ENCODE measurements around the gene RALGAPB.

The RALGAPB gene

DNA sequence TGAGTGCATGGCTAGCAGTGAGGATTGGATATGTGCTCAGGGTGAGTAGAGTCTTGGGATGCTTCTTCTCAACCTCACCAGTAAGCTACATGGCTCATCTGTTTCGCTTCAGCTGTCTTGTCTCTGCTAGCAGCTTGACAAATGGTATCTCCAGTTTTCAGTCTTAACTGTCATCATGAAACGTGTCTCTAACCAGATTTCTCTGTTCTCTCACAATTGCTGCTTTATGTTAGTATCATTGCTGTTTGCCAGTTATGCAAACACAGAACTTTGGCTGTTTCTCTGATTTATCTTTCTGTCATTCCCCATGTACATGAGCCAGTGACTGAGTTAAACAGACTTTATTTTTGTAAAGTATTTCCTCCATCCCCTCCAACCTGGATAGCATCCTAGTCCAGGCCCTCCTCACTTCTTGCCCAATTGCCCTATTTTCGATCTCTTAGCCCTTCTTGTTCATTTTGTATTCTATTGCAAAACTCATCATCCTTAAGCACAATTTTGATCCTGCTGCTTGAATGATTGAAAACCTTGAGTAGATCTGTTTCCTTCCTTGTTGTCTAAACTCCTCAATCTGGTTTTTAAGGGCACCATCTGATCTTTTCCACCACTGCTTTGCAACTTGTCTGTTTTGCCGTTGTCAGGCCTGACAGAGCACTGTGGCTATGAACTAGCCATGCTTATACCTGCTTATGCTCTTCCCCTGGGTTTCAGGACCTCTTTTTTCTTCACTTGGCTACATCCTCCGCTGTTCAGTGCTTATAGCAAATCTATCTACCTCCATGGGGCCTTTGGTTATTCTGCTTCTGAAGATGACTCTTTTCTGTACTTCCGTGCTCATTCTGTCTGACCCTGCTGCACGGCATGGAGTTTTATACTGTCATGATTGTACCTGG lies 70.6 kb downstream of the RALGAPB start:
- ATAC-seq (no peak), DNase-seq (ENCODE audit: low spot score in 2 of 2) (no peak)
- no peaks in the 10 kb centered on the region for H3K9me3 Mint-ChIP-seq
- no peaks in the 10 kb centered on the region for H3K4me1 Mint-ChIP-seq
- no peak overlapping the region for H3K4me3 Mint-ChIP-seq
- H3K27ac Mint-ChIP-seq = no peak overlapping the region
- H3K36me3 Mint-ChIP-seq = peaks cover 82% of the 10 kb centered on the region

DNA sequence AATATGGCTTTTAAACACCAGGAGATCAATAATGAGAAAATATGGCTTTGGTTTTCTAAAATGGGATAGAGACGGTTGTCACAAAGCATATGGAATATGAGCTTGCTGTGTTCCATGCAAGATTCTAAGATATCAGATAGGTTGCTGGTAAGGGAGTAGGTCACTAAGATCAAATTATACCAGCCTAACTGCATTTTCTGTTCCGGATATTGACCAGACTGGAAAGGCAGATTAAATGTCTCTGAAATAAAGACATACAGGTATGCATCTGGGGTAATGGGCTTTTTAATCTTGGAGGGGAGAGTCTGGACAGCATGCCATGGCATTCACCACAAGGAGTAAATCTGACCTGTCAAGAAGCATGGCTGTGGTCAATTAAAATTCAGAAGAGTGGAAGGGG lies 73.1 kb downstream of the RALGAPB start:
- no peak for ATAC-seq
- DNase-seq (ENCODE audit: low spot score in 2 of 2) = no peak
- H3K27ac Mint-ChIP-seq = peak overlapping the region; percentile 32
- H3K36me3 Mint-ChIP-seq = peaks cover 57% of the 10 kb centered on the region
- no peak overlapping the region for H3K4me3 Mint-ChIP-seq
- no peaks in the 10 kb centered on the region for H3K9me3 Mint-ChIP-seq
- no peaks in the 10 kb centered on the region for H3K4me1 Mint-ChIP-seq

DNA sequence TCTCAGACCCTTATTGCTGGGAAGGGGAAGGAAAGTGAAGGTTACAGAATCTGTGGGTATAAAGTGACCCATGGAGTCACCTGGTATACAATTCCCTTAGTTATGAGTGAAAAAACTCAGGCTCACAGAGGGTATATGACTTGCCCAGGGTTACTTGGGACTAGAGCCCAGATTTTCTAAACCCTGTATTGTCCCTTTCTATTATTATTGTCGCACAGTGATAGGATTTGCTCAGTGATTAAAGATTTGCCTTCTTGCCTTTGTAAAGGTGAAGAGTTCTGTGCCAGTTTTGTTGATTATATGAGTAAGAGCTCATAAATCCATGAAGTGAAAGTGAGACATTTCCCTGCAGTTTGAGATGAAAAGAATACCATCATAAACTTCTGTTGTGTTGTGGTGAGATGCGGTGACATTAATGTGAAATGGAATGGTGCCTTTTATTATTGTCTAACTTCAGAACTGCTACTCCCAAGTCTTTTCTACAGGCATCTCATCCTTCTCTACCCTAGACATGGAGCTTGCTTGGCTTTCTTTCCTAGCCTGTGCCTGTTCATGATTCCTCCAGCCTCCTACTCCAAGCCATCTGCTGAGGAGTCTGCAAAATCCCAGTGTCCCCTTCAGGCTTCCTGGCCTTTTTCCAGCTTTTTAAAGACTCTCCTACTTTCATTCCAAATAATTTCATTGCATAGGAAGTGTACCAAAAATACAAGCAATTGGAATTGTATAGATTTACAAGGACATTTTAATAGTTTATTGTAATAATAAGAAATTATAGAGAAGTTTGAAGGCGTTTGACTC lies 74.8 kb downstream of the RALGAPB start:
- ATAC-seq (no peak), DNase-seq (ENCODE audit: low spot score in 2 of 2) (no peak)
- H3K4me1 Mint-ChIP-seq = no peaks in the 10 kb centered on the region
- no peak overlapping the region for H3K4me3 Mint-ChIP-seq
- H3K27ac Mint-ChIP-seq = no peak overlapping the region
- peaks cover 40% of the 10 kb centered on the region for H3K36me3 Mint-ChIP-seq
- H3K9me3 Mint-ChIP-seq = no peaks in the 10 kb centered on the region

DNA sequence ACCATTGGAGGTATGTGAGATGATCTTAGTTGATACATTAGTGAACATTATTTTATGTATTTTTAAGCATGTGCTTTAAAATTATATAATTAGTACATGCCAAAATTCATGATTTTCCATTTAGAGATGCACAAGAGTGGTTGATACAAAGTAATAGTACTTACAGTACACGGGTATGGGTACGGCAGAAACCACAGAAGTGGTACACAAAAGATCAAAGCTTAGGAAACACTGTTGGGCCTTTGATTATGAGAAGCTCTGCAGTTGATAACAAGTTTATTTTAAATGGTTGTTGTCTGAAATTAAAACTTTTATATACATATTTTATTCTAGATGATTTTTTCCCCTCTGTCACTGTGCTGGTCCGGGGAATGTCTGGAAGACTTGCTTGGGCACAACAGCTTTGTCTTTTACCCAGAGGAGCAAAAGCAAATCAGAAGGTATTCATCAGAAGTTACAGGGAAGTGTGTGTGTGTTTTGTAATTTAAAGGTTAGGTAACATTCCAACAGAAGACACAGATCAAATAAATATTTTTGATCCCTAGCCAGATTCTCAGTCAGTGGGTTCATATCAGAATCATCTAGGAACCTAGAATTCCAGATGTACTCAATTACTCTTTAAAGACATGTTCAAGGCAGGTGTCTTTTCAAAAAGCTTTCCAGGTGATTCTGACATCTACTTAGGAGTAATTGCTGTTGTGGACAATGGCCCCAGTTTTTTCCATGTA lies 75.9 kb downstream of the RALGAPB start:
- DNase-seq (ENCODE audit: low spot score in 2 of 2) = no peak
- H3K4me3 Mint-ChIP-seq = no peak overlapping the region
- H3K4me1 Mint-ChIP-seq = no peaks in the 10 kb centered on the region
- no peak for ATAC-seq
- H3K9me3 Mint-ChIP-seq = no peaks in the 10 kb centered on the region
- H3K27ac Mint-ChIP-seq = no peak overlapping the region
- peaks cover 30% of the 10 kb centered on the region for H3K36me3 Mint-ChIP-seq

DNA sequence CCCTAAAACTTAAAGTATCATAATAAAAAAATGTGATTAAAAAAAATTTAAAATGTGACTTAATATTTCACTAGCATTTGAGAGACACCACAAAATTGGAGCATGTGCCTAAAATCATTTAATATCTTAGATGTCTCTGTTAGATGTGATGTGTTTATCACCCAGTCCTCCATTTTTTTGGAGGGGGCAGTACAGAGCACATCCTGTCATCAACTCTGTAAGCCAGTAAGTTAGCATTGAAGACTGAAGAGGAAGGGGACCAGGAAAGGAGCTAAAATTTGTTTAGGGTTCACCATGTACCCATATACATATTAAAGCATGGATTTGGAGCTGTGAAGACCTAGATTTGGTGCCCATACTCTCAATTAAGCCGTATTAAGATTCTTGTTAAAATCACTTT lies 77.6 kb downstream of the RALGAPB start:
- peaks cover 15% of the 10 kb centered on the region for H3K36me3 Mint-ChIP-seq
- DNase-seq (ENCODE audit: low spot score in 2 of 2) (no peak), ATAC-seq (no peak)
- no peaks in the 10 kb centered on the region for H3K4me1 Mint-ChIP-seq
- no peak overlapping the region for H3K4me3 Mint-ChIP-seq
- no peak overlapping the region for H3K27ac Mint-ChIP-seq
- H3K9me3 Mint-ChIP-seq = no peaks in the 10 kb centered on the region

DNA sequence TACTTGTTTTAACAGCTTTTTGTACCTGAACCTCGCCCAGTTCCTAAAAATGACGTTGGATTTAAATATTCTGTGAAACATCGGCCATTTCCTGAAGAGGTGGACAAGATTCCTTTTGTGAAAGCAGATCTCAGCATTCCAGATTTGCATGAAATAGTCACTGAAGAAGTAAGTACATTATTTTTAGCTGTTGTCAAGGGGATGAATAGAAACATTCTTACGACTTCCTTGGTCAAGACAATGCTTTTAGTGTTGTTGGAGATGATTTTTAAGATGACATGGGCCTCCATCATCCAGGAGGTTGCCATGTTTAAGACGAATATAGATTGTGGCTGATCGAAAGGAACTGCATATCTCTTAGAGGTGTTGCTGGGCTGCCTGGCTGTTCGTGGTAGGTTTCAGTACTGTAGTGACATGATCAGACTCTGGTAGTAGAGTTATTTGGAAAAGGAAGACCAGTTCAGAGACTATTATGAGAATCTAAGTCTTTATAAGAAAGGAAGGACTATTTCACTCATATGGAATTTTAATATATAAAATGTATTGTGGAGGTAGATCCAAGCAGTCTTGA lies 78.5 kb downstream of the RALGAPB start:
- Mint-ChIP-seq H3K36me3 (peaks cover 6% of the 10 kb centered on the region), H3K9me3 (no peaks in the 10 kb centered on the region), H3K4me1 (no peaks in the 10 kb centered on the region), H3K4me3 (no peak overlapping the region), H3K27ac (no peak overlapping the region)
- ATAC-seq = no peak
- no peak for DNase-seq (ENCODE audit: low spot score in 2 of 2)

DNA sequence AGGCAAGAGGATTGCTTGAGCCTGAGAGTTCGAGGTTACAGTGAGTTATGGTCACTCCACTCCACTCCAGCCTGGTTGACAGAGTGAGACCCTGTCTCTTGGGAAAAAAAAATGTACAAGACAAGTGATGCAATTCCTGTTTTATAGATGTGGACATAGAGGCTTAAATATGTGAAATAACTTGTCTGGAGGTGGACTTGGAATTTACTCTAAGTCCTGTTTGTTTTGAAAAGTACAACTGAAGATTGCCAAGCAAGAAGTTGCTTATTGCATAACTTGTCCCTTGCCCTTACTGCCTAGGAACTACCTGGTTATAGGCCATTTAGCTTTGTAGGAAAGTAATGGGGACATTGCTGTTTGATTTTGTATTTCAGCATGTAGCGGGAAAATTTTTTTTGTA lies 82.3 kb downstream of the RALGAPB start:
- no peak for DNase-seq (ENCODE audit: low spot score in 2 of 2)
- no peaks in the 10 kb centered on the region for H3K36me3 Mint-ChIP-seq
- no peaks in the 10 kb centered on the region for H3K4me1 Mint-ChIP-seq
- H3K27ac Mint-ChIP-seq = no peak overlapping the region
- no peaks in the 10 kb centered on the region for H3K9me3 Mint-ChIP-seq
- no peak overlapping the region for H3K4me3 Mint-ChIP-seq
- ATAC-seq = no peak

DNA sequence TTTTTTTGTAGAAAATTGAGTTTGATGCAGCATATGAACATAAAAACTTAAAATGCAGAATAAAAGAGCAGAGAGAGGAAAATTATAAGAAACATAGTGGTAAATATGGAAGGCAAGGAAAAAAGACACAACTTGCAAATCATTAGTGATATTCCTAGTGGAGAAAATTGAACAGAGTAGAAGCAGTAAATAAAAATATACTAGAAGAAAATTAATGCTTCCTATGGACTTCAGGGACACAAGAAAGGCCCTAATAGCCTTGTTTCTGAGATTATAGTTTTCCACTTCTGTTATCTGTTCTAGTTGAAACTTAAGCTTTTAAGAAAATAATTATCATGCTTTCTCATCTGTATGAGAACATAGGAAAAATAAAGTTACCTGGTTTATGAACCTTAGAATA lies 82.8 kb downstream of the RALGAPB start:
- H3K27ac Mint-ChIP-seq = no peak overlapping the region
- no peaks in the 10 kb centered on the region for H3K36me3 Mint-ChIP-seq
- no peak for DNase-seq (ENCODE audit: low spot score in 2 of 2)
- no peaks in the 10 kb centered on the region for H3K4me1 Mint-ChIP-seq
- no peak for ATAC-seq
- no peak overlapping the region for H3K4me3 Mint-ChIP-seq
- H3K9me3 Mint-ChIP-seq = no peaks in the 10 kb centered on the region

DNA sequence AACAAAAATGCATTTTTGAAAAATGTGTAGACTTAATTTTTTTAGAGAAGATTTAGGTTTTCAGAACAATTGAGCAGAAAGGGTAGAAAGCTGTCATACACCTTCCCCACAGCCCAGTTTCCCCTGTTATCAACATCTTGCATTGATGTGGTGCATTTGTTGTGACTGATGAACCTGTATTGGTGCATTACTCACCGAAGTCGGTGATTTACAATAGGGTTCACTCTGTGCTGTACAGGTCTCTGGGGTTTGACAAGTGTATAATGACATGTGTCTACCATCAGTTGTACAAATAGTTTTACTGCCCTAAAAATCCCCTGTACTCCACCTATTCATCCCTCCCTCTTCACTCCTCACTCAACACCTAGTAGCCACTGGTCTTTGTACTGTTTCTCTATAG lies 84.5 kb downstream of the RALGAPB start:
- DNase-seq (ENCODE audit: low spot score in 2 of 2) = no peak
- Mint-ChIP-seq H3K4me1 (no peaks in the 10 kb centered on the region), H3K36me3 (no peaks in the 10 kb centered on the region), H3K27ac (no peak overlapping the region), H3K9me3 (no peaks in the 10 kb centered on the region), H3K4me3 (no peak overlapping the region)
- ATAC-seq = no peak

DNA sequence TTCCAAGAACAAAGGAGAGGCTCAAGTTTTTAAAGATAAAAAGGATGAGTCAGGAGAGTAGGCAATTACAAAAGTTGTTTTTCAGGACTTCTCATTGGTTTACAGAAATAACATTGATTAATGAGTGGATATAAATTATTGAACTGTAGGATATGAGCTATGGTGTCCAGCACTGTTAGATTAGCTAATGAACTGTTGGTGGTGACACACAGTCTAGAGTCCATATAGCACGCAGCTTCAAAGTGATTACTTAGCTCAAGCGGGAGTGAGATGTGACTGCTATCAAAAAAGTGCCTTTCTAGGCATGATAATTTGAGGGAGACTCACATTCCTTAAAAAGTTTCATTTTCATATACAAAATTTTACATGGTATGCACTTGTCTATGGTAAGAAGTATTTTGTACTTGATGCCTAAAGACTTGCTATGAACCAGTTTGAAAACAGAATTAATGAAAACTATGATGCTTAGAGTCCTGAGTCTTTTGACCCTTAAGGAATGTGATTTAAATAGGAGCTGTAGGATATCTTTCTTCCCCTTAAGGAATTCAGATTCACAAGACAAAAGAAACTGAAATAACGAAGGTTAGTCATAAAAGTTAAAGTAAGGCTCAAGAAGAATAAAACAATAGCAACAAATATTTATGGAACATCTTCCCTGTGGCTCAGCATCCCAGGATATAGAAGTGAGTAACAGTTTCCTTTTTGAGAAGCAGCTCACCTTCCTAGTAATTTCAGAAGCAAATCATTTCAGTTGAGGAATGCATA lies 86.1 kb downstream of the RALGAPB start:
- no peak overlapping the region for H3K27ac Mint-ChIP-seq
- ATAC-seq = no peak

DNA sequence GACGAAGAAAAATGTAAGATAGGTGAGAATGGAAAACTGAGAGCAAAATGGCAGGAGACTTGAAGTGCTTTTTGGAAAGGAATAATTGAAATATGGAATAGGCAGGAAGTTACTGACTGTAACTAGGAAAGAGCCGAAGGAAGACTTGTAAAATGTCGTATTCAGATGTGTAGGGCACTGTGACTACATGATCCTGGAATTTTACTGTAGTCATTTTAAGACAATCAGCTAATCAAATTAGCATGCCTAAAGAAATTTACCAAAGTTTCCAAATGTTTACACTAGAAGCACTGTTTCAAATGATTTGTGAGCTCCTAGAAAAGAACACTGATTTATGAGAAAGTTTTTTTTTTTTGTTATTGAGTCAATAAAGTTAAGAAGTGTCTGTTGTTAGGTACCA lies 87.1 kb downstream of the RALGAPB start:
- no peak for ATAC-seq
- DNase-seq (ENCODE audit: low spot score in 2 of 2) = no peak
- Mint-ChIP-seq H3K36me3 (peaks cover 21% of the 10 kb centered on the region), H3K9me3 (no peaks in the 10 kb centered on the region), H3K4me1 (no peaks in the 10 kb centered on the region), H3K4me3 (no peak overlapping the region), H3K27ac (no peak overlapping the region)

More for the DNA sequence above, 86.1 kb downstream of the RALGAPB start:
- no peak for DNase-seq (ENCODE audit: low spot score in 2 of 2)
- H3K36me3 Mint-ChIP-seq = peaks cover 11% of the 10 kb centered on the region
- H3K4me1 Mint-ChIP-seq = no peaks in the 10 kb centered on the region
- no peak overlapping the region for H3K4me3 Mint-ChIP-seq
- no peaks in the 10 kb centered on the region for H3K9me3 Mint-ChIP-seq

DNA sequence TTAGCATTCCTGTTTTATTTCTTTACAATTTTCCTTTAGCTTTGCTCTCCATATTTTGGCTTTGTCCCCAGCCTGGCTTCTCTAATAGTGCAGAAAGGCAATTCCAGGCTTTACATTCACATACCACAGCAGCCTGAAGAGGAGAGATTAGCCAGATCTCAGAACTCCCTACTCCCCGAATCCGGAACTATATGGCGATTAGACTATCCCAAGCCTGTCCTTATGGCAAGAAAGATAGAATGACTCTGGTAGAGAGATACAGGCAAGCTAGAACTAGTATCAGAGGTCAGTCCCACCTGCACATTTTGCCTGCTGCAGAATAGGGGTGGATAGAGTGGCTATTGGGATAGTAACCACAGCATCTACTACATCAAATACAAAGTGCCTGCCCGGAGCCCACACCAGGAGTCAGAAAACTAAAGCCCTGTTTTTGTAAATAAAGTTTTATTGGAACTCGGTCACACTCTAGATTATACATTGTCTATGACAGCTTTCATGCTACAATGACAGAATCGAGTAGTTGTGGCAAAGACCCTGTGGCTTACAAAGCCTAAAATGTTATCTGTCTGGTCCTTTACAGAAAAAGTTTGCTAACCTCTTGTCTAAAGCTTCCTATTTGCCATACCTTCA lies 91.3 kb downstream of the RALGAPB start:
- H3K27ac Mint-ChIP-seq = no peak overlapping the region
- H3K9me3 Mint-ChIP-seq = no peaks in the 10 kb centered on the region
- no peaks in the 10 kb centered on the region for H3K4me1 Mint-ChIP-seq
- H3K36me3 Mint-ChIP-seq = peaks cover 56% of the 10 kb centered on the region
- no peak overlapping the region for H3K4me3 Mint-ChIP-seq
- ATAC-seq = no peak
- DNase-seq (ENCODE audit: low spot score in 2 of 2) = no peak

DNA sequence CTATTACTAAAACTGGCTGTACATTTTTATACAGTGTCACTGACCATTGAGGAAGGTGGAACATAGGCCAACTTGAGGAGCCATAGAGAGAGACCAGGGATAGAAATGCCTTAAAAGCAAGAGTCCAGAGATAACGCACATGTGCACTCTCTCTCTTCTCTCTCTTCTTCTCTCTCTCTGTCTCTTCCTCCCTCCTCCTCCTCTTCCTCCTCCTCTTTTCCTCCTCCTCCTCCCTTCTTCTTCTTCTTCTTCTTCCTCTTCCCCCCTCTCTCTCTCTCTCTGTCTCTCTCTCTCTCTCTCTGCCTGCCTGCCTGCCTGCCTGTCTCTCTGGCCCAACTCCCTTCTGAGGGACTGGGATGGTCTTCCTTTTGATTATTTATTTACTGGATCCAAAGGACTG lies 92.0 kb downstream of the RALGAPB start:
- H3K27ac Mint-ChIP-seq = peak overlapping the region; percentile 13
- no peaks in the 10 kb centered on the region for H3K4me1 Mint-ChIP-seq
- no peaks in the 10 kb centered on the region for H3K9me3 Mint-ChIP-seq
- no peak for DNase-seq (ENCODE audit: low spot score in 2 of 2)
- H3K4me3 Mint-ChIP-seq = no peak overlapping the region
- ATAC-seq = no peak
- peaks cover 63% of the 10 kb centered on the region for H3K36me3 Mint-ChIP-seq

DNA sequence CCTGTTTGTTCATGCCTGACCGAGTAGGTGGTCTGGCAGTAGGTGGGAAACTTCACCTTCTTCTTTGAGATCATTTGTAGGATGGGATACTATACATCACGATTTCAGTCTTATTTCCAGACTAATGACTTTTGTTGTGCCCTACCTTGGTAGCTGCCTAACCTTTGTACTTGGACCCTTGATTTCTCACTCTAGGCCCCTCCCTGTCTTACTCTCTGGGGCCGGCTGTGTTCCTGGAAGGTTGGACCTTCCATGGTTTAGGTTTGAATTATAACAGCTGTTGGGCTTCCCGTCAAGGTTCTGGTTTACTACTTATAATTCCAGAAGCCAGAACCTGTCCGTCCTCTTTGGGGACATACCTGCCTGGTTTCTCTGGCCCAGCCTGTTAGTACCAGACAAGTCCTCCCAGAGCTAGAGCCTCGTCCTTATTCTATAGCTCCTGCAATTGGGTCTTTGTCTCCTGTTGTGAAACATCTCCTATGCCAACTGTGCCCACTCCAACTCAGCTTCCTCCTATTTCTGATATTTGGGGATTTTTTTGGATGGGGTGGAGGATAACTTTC lies 93.5 kb downstream of the RALGAPB start:
- Mint-ChIP-seq H3K27ac (no peak overlapping the region), H3K9me3 (no peaks in the 10 kb centered on the region), H3K4me3 (no peak overlapping the region), H3K36me3 (peaks cover 77% of the 10 kb centered on the region), H3K4me1 (no peaks in the 10 kb centered on the region)
- ATAC-seq = no peak
- no peak for DNase-seq (ENCODE audit: low spot score in 2 of 2)

Data from stimulated activated effector memory CD8-positive, alpha-beta T cell treated with anti-CD3 and anti-CD28 coated beads, Interleukin-12 subunit alpha, Interleukin-12 subunit beta, amount 100 ng/mL, for 72 hours (primary cell).